Measurements from ENCODE around the gene MRPL4. TPM values are rescaled to one million over a fixed set of nuclear protein-coding genes. Genes with fewer than 3 reads are reported as not detected.

Gene MRPL4
- total and polyA plus RNA-seq, 2 of the 13 experiments (the other 11 are each of a cell fraction or from before 2014, with no cell fraction given), result 40.6 to 42.5 TPM

- peak; percentile 88 for TF ChIP-seq ZNF574 (CRISPR knock-in tag; IDR thresholded peaks at IDR 0.05)
- TF ChIP-seq ZBTB42 (CRISPR knock-in tag; IDR thresholded peaks at IDR 0.05), result peak; percentile 76; the same call in 1 of the 2 replicates
- 0 out of 2 replicates have a peak, but pooled peaks have one; percentile 30 for TF ChIP-seq MTF1 (CRISPR knock-in tag; IDR thresholded peaks at IDR 0.05)
- peak; percentile 96 for TF ChIP-seq ZHX2 (IDR thresholded peaks at IDR 0.05; ENCODE audit: low read depth)
- TF ChIP-seq ZHX2 (CRISPR knock-in tag; IDR thresholded peaks at IDR 0.05; ENCODE audit: borderline replicate concordance), result no peak
- TF ChIP-seq MAFK (conservative IDR thresholded peaks at IDR 0.05 in 1 of 2, IDR thresholded peaks at IDR 0.05 in 1 of 2; ENCODE audit: low read length in 2 of 2), result 0 out of 4 replicates have a peak, but pooled peaks of 1 of the 2 experiments have one; percentile 16
- peak; percentile 54; the same call in 1 of the 2 replicates for TF ChIP-seq ZNF749 (CRISPR knock-in tag; IDR thresholded peaks at IDR 0.05; ENCODE audit: borderline replicate concordance)
- peak; percentile 89 for TF ChIP-seq CHD2 (IDR thresholded peaks at IDR 0.05; ENCODE audit: low read depth, low read length)
- TF ChIP-seq ZNF792 (CRISPR knock-in tag; IDR thresholded peaks at IDR 0.05), result peak; percentile 59; the same call in 1 of the 2 replicates
- TF ChIP-seq YY1 (IDR thresholded peaks at IDR 0.05; ENCODE audit: insufficient read depth, insufficient replicate concordance, low read depth, low read length), result peak; percentile 66
- peak; percentile 90 for TF ChIP-seq RFXAP (CRISPR knock-in tag; IDR thresholded peaks at IDR 0.05; ENCODE audit: borderline replicate concordance)
- TF ChIP-seq ZNF607 (CRISPR knock-in tag; IDR thresholded peaks at IDR 0.05; ENCODE audit: borderline replicate concordance), result 0 out of 2 replicates have a peak, but pooled peaks have one; percentile 62
- TF ChIP-seq ZNF136 (CRISPR knock-in tag; IDR thresholded peaks at IDR 0.05; ENCODE audit: low read depth), result 0 out of 2 replicates have a peak, but pooled peaks have one; percentile 63
- TF ChIP-seq ZNF562 (CRISPR knock-in tag; IDR thresholded peaks at IDR 0.05; ENCODE audit: borderline replicate concordance), result 0 out of 2 replicates have a peak, but pooled peaks have one; percentile 23
- TF ChIP-seq SKI (IDR thresholded peaks at IDR 0.05; ENCODE audit: partially characterized antibody), result peak; percentile 52
- TF ChIP-seq SRY (CRISPR knock-in tag; IDR thresholded peaks at IDR 0.05), result peak; percentile 53; the same call in 1 of the 2 replicates
- TF ChIP-seq TEAD2 (CRISPR knock-in tag; IDR thresholded peaks at IDR 0.05), result no peak
- peak; percentile 45; the same call in 1 of the 2 replicates for TF ChIP-seq ZBTB7A (CRISPR knock-in tag; IDR thresholded peaks at IDR 0.05)
- TF ChIP-seq NFKB2 (CRISPR knock-in tag; IDR thresholded peaks at IDR 0.05; ENCODE audit: borderline replicate concordance), result peak; percentile 93; the same call in 1 of the 2 replicates
- peak; percentile 92 for TF ChIP-seq ARNT2 (CRISPR knock-in tag; IDR thresholded peaks at IDR 0.05; ENCODE audit: low read depth)
- no peak for TF ChIP-seq ZNF644 (CRISPR knock-in tag; IDR thresholded peaks at IDR 0.05; ENCODE audit: low read depth)
Measured at GRCh38 chr19:10251792-10252694, at the start of gene MRPL4 (continued).

Measured in HepG2 (cell line).